ENCODE measurements around the gene CDC42BPB. TPM values are rescaled to one million over a fixed set of nuclear protein-coding genes. Genes with fewer than 3 reads are reported as not detected.
A peak's percentile ranks its signal among the peaks of the same experiment; 100 is the strongest.

CDC42BPB gene
- total and polyA plus RNA-seq, 2 of the 4 experiments (the other 2 are of a cell fraction), result 49.1 to 81.4 TPM

DNA sequence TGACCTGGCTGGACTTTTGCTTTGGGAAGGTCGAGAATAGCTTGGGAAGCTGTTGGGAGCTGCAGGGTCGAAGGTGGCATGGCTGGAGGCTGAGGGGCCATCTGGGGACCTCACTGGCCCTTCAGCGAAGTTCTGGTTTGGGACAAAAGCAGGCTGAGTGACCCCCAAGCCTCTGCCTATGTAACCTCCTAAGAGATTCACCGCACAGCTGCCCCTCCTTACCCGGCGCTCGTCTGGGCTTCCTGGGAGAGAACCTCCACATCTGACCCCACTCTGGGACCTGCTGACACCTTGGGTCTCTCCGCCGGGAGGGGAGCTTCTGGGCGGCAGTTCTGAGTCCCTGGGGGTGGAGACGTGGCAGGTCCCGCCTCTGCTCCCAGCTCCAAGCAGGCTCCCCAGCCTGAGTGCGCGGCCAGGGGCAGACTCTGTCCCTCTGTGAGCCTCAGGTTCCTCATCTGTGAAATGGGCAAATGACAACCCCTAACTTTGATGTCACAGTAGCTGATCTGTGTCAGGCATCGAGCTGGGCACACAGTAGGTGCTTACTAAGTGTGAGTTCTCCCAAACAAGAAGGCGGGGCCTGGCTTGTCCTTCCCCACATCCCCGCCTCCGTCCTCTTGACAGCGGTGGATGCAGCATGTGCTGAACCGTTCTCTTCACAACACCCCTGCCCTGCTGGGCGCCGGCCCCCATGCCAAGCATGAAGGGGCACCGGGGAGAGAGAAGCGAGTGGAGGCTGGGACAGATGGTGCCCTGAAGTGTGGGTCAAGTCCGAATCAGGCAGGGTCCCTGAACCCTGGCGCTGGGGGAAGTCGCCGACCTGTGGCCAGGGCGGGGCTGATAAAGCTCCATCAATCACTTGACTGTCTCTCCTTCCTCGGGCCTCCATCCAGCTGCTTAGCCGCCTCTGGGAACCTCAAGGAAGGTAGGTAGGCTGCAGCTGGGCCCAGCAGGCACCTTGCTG is 40.9 kb upstream of the CDC42BPB start:
- Histone ChIP-seq H4K20me1 (ENCODE audit: insufficient read depth, low read length) (no peaks in the 10 kb centered on the region; the same call in 1 of the 2 replicates), H3K23ac (ENCODE audit: low read depth, low read length) (no peak overlapping the region), H3K9ac (ENCODE audit: low read depth, low read length) (no peak overlapping the region), H3K9me3 (ENCODE audit: control insufficient read depth, insufficient read depth, low read length) (no peaks in the 10 kb centered on the region; the same call in 1 of the 2 replicates), H3K9me1 (ENCODE audit: insufficient read depth, low read length) (no peaks in the 10 kb centered on the region), H2BK120ac (ENCODE audit: low read depth, low read length) (no peak overlapping the region), H3K36me3 (ENCODE audit: control insufficient read depth, insufficient read depth, low read length) (no peaks in the 10 kb centered on the region), H3K4me3 (ENCODE audit: insufficient read depth, low read depth, low read length) (no peak overlapping the region), H2BK15ac (ENCODE audit: low read depth, low read length) (no peak overlapping the region), H4K91ac (ENCODE audit: insufficient read depth, low read depth, low read length) (no peak overlapping the region), H2BK5ac (ENCODE audit: low read depth, low read length, poor library complexity, severe bottlenecking) (no peak overlapping the region), H2AFZ (replicated peaks; ENCODE audit: low read length, poor library complexity) (no peak overlapping the region), H2AK9ac (replicated peaks; ENCODE audit: low read depth, low read length, poor library complexity) (peak overlapping the region; percentile 65), H3K14ac (replicated peaks; ENCODE audit: low read depth, low read length) (no peak overlapping the region), H3K4me2 (ENCODE audit: low read depth, low read length) (no peak overlapping the region), H2BK20ac (ENCODE audit: low read depth, low read length) (no peak overlapping the region), H3K79me1 (ENCODE audit: low read depth in 1 of 2, low read length in 2 of 2) (no peaks in the 10 kb centered on the region), H3K27me3 (ENCODE audit: control insufficient read depth, insufficient read depth, low read length) (peaks cover 45% of the 10 kb centered on the region), H3K18ac (ENCODE audit: low read depth, low read length) (no peak overlapping the region), H3K27ac (ENCODE audit: insufficient read depth, low read length) (no peak overlapping the region), H3K4ac (ENCODE audit: low read depth, low read length) (no peak overlapping the region), H4K5ac (ENCODE audit: low read depth, low read length) (no peak overlapping the region), H3K56ac (ENCODE audit: extremely low read depth, insufficient read depth, low read length) (no peak overlapping the region), H2AK5ac (ENCODE audit: low read depth, low read length) (no peak overlapping the region), H4K8ac (ENCODE audit: low read depth in 2 of 2, low read length in 2 of 2) (no peak overlapping the region), H3K4me1 (ENCODE audit: control insufficient read depth, insufficient read depth, low read length) (peaks cover 3% of the 10 kb centered on the region; the same call in 1 of the 2 replicates)
- WGBS, 2 experiments (ENCODE audit: extremely low coverage in 2 of 2, insufficient read length in 1 of 2), result 67% methylated on average over 7 of the region's 31 CpGs; no CpG with 5 or more reads in 1 of the 2 experiments
- in situ Hi-C loops (cut with MboI; ENCODE audit: low sequenced_read_pairs), result no loop called here
- dilution Hi-C loops (cut with HindIII; ENCODE audit: low sequenced_read_pairs, unreplicated experiment), result no loop called here
- no peak for TF ChIP-seq POLR2A (IDR thresholded peaks at IDR 0.05; ENCODE audit: low read depth, low read length)
- TF ChIP-seq, protein P1, sequence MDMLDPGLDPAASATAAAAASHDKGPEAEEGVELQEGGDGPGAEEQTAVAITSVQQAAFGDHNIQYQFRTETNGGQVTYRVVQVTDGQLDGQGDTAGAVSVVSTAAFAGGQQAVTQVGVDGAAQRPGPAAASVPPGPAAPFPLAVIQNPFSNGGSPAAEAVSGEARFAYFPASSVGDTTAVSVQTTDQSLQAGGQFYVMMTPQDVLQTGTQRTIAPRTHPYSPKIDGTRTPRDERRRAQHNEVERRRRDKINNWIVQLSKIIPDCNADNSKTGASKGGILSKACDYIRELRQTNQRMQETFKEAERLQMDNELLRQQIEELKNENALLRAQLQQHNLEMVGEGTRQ (IDR thresholded peaks at IDR 0.05; ENCODE audit: low read depth, low read length), result no peak
- no peak for TF ChIP-seq RCOR1 (IDR thresholded peaks at IDR 0.05; ENCODE audit: insufficient replicate concordance, low read length)
- no peak for TF ChIP-seq CEBPB (IDR thresholded peaks at IDR 0.05; ENCODE audit: low read depth, low read length)
- no peak for TF ChIP-seq NFE2L2 (IDR thresholded peaks at IDR 0.05; ENCODE audit: low read depth, low read length)
- TF ChIP-seq, protein P2, sequence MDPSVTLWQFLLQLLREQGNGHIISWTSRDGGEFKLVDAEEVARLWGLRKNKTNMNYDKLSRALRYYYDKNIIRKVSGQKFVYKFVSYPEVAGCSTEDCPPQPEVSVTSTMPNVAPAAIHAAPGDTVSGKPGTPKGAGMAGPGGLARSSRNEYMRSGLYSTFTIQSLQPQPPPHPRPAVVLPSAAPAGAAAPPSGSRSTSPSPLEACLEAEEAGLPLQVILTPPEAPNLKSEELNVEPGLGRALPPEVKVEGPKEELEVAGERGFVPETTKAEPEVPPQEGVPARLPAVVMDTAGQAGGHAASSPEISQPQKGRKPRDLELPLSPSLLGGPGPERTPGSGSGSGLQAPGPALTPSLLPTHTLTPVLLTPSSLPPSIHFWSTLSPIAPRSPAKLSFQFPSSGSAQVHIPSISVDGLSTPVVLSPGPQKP (IDR thresholded peaks at IDR 0.05; ENCODE audit: borderline replicate concordance, low read depth, low read length), result no peak
- TF ChIP-seq FOS (IDR thresholded peaks at IDR 0.05; ENCODE audit: low read depth, low read length), result no peak
- no peak for TF ChIP-seq MXI1 (IDR thresholded peaks at IDR 0.05; ENCODE audit: borderline replicate concordance, low read depth, low read length)
- no peak for TF ChIP-seq MAFK (IDR thresholded peaks at IDR 0.05; ENCODE audit: low read depth, low read length)
- TF ChIP-seq RAD21 (IDR thresholded peaks at IDR 0.05; ENCODE audit: low read length), result no peak
- TF ChIP-seq SMC3 (IDR thresholded peaks at IDR 0.05; ENCODE audit: low read depth, low read length), result no peak
- TF ChIP-seq CHD1 (IDR thresholded peaks at IDR 0.05; ENCODE audit: low read depth, low read length), result no peak
- TF ChIP-seq, protein P3, sequence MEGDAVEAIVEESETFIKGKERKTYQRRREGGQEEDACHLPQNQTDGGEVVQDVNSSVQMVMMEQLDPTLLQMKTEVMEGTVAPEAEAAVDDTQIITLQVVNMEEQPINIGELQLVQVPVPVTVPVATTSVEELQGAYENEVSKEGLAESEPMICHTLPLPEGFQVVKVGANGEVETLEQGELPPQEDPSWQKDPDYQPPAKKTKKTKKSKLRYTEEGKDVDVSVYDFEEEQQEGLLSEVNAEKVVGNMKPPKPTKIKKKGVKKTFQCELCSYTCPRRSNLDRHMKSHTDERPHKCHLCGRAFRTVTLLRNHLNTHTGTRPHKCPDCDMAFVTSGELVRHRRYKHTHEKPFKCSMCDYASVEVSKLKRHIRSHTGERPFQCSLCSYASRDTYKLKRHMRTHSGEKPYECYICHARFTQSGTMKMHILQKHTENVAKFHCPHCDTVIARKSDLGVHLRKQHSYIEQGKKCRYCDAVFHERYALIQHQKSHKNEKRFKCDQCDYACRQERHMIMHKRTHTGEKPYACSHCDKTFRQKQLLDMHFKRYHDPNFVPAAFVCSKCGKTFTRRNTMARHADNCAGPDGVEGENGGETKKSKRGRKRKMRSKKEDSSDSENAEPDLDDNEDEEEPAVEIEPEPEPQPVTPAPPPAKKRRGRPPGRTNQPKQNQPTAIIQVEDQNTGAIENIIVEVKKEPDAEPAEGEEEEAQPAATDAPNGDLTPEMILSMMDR (conservative IDR thresholded peaks at IDR 0.05; ENCODE audit: low read depth, low read length), result no peak
- intact Hi-C loops (cut with micrococcal nuclease), result no loop called here
- ChIA-PET POLR2A (ENCODE audit: unreplicated experiment) (no interaction called here), CTCF (no interaction called here)
- DNase-seq, result no peak
- BruUV-seq (replicated peaks), result no TSS peak
- no peak for ATAC-seq (ENCODE audit: low read depth)
